Motor neuron (in vitro differentiated cells): ENCODE data around the gene DSC3. TPM values are rescaled to one million over a fixed set of nuclear protein-coding genes. Genes with fewer than 3 reads are reported as not detected.
"Not testable (repeated sequence)": the region's sequence is repeated elsewhere in the genome, so short reads cannot be mapped to it uniquely, and the experiment has no call there.

Experiments used
- ATAC-seq, 8 experiments: fragments of 200-7000 bp; cut with Tn5 transposase; replicated peaks in 6 of 8; 2 replicates each; pipeline ENCODE4 v1.8.0; 2021; ENCODE audit warnings: mild to moderate bottlenecking in 8 of 8, moderate library complexity in 8 of 8
- H3K27ac ChIP-seq, 2 donors: fragments of 250-450 bp; sonication (Bioruptor Pico); 2 replicates each; pipeline ENCODE4 v1.9.0; 2021; ENCODE audit warnings: antibody characterized with exemption in 2 of 2, mild to moderate bottlenecking in 2 of 2, moderate library complexity in 1 of 2
- H3K4me1 ChIP-seq, 2 donors: fragments of 250-450 bp; sonication (Bioruptor Pico); replicated peaks in 1 of 2; 2 replicates each; pipeline ENCODE4 v1.6.1; 2021; ENCODE audit warnings: antibody characterized with exemption in 2 of 2, mild to moderate bottlenecking in 2 of 2, moderate library complexity in 1 of 2
- H3K4me3 ChIP-seq, 5 donors: fragments of 250-450 bp; sonication (Bioruptor Pico); 2 replicates each; pipeline ENCODE4 v1.9.0; 2021; ENCODE audit warnings: antibody characterized with exemption in 5 of 5, mild to moderate bottlenecking in 5 of 5, moderate library complexity in 4 of 5
- WGBS, 10 experiments: fragments of 450-650 bp; shearing (Covaris generic); methylation state at CpG; one replicate each; pipeline ENCODE4 v1.0.0; 2022; 5-methylcytosine and 5-hydroxymethylcytosine counted together
- in situ Hi-C, 9 experiments: fragments of 400-800 bp; cut with MboI; loops; one replicate each; pipeline ENCODE4 v1.15.0; 2021; ENCODE audit warnings: low sequenced_read_pairs in 9 of 9, low pct_unique_long_range_greater_than_20kb in 2 of 9; ENCODE audit not compliant: unreplicated experiment in 9 of 9
- total RNA-seq, 8 experiments: library from RNA; unstranded; fragments of 300-600 nt; gene quantifications; 2 replicates each; pipeline versions ENCODE4 v1.2.3 to v1.2.4, GENCODE V29; 2022

DSC3 gene
- total RNA-seq, 8 experiments from 2014 or later, result 0.20 to 4.6 (median 3.1) TPM; not detected in 1

DNA sequence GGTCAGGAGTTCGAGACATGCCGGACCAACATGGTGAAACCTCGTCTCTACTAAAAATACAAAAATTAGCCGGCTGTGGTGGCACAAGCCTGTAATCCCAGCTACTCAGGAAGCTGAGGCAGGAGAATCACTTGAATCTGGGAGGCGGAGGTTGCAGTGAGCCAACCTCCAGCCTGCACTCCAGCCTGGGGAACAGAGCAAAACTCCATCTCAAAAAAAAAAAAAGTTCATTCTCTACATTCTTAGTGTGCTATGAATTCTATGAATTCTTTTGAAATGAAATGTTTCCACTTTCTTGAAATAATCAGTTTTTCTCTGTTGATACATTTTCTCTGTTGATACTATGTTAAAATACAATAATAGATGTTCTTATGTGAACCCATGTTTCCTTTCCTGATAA, 4.9 kb downstream of the DSC3 start:
- 27 to 100% (median 97%) methylated on average over 1 to 5 of the region's 5 CpGs; no CpG with 5 or more reads in 2 of the 10 experiments for whole genome bisulfite sequencing, 10 experiments
- in situ Hi-C loops, result not testable (repeated sequence)

DNA sequence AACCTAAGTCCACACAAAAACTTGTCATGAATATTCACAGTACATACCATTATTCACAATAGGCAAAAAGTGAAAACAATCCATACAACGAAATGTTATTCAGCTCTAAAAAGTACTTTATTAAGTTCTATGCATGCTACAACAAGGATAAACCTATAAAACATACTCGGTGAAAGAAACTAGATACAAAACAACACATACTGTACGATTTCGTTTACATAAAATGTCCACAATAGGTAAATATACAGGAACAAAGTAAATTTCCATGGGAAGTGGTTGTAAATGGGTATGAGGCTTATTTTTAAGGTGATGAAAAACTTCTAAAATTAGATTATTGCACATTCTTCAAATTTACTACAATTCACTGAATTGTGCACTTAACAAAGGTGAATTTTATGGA, 8.0 kb downstream of the DSC3 start:
- Histone ChIP-seq H3K4me1 (peaks cover 0 to 4% of the 10 kb centered on the region in 2 donors), H3K4me3 (no peak overlapping the region), H3K27ac (no peak overlapping the region)
- no peak for ATAC-seq
- in situ Hi-C loops, result no loop called here
- 9 to 100% (median 89%) methylated on average over 1 to 4 of the region's 4 CpGs for WGBS, 10 experiments

More for the DNA sequence above, 4.9 kb downstream of the DSC3 start:
- H3K4me1 ChIP-seq, H3K4me3 ChIP-seq, H3K27ac ChIP-seq, ATAC-seq: not testable (repeated sequence)

DNA sequence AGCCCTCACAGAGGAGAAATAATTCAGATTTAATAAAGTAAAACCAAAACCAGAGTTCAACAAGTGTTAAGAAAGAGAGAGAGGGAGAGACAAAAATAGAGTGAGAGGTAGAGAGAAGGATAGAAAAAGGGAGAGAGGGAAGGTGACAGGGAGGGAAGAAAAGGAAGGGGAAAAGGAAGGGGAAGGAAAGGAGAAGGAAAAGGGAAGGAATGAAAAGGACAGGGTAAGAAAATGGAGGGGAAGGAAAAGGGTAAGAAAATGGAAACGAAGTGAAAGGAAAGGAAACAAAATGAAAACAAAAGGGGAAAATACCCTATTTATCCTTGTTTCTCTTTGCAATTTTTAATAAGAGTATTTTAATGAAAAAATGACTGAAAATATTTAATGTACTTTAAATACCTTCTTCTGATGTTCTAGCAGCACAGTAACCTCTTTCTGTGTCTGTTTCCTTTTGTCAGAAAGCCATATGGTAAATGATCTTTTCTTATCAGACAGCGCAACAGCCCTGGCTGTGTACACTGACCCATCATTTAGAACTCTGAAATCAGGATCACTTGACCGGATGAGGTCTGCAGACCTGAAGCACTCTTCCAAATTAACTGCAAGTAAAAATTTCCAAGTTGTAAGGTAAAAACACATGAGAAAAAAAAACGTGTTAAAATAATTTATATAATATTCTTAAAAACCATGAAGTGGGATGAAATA, 11.8 kb downstream of the DSC3 start:
- H3K4me3 ChIP-seq, result no peak overlapping the region
- 0 to 100% (median 67%) methylated on average over 1 to 4 of the region's 4 CpGs for WGBS, 10 experiments
- no peak overlapping the region for H3K27ac ChIP-seq
- H3K4me1 ChIP-seq, result no peaks in the 10 kb centered on the region
- no peak for ATAC-seq
- in situ Hi-C loops, result no loop called here

DNA sequence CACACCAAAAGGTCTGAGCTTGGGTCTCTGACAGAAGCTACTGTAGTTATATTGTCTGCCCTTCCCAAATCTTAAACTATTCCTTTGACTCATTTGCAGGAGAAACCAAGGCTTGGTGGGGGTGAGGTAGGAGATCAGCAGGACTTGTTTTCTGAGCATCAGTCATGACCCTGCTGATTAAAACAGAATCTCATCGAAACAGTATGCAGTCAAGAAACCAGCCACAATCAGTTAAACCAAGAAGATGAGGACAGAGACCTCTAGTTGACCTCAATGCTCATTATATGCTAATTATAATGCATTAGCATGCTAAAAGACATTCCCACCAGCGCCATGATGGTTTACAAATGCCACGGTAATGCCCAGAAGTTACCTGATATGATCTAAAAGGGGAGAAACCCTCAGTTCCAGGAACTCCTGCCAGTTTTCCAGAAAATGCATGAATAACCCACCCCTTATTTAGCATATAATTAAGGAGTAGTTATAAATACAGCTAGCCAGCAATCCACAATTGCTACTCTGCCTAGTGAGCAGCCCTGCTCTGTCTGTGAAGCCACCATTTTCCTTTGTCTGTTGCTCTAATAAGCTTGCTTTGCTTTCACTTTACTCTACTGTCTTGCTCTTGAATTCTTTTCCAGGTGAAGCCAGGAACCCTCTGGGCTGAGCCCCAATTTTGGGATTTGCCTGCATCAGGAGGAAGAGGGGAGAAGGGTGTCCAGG, 26.7 kb downstream of the DSC3 start:
- ATAC-seq, result peak in 3 of 8 experiments; percentile 47 to 73 (median 47)
- Histone ChIP-seq H3K4me3 (no peak overlapping the region), H3K4me1 (no peaks in the 10 kb centered on the region), H3K27ac (no peak overlapping the region)
- WGBS, 10 experiments, result 7 to 100% (median 65%) methylated on average over 1 to 3 of the region's 3 CpGs; no CpG with 5 or more reads in 3 of the 10 experiments
- in situ Hi-C loops, result no loop called here

DNA sequence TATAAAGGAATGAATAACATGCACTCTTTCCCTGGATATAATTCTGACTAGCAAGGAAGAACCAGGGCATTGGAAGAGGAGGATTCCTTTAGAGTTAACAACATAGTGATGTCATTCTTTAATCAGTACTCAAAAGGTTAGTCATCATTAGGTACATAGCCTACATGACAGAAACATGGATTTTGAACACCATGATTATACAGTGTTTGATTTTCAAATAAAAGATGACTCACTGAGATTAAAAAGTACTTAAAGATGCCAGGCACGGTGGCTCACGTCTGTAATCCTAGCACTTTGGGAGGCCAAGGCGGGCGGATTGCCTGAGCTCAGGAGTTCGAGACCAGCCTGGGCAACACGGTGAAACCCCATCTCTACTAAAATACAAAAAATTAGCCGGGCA, 31.1 kb downstream of the DSC3 start:
- H3K4me3 ChIP-seq, in situ Hi-C loops, H3K4me1 ChIP-seq, H3K27ac ChIP-seq: not testable (repeated sequence)
- ATAC-seq, result peak in 5 of 8 experiments; percentile 38 to 99 (median 83)
- 30 to 100% (median 94%) methylated on average over 1 to 6 of the region's 7 CpGs; no CpG with 5 or more reads in 3 of the 10 experiments for WGBS, 10 experiments

DNA sequence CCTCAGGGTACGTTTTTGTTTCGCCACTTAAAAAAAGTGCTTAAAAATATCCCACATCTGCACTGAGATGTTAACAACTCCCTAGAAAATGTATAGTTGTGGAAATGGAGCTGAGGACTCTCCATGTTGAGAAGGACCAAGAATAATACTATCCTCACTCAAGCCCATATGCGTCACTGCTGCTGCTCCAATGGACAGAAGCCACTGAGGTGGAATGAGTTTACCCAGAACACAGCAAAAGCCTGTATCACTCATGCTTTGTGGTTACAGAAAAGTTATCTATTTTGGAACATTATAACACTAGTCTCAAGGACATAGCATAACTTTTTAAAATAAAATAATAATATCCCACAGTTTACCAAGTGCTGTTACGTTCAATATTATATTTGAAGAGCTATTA, 31.9 kb downstream of the DSC3 start:
- Histone ChIP-seq H3K4me3 (no peak overlapping the region), H3K27ac (no peak overlapping the region), H3K4me1 (no peaks in the 10 kb centered on the region)
- 17 to 100% (median 89%) methylated on average over 1 to 4 of the region's 4 CpGs for WGBS, 10 experiments
- in situ Hi-C loops, result no loop called here
- ATAC-seq, result no peak

DNA sequence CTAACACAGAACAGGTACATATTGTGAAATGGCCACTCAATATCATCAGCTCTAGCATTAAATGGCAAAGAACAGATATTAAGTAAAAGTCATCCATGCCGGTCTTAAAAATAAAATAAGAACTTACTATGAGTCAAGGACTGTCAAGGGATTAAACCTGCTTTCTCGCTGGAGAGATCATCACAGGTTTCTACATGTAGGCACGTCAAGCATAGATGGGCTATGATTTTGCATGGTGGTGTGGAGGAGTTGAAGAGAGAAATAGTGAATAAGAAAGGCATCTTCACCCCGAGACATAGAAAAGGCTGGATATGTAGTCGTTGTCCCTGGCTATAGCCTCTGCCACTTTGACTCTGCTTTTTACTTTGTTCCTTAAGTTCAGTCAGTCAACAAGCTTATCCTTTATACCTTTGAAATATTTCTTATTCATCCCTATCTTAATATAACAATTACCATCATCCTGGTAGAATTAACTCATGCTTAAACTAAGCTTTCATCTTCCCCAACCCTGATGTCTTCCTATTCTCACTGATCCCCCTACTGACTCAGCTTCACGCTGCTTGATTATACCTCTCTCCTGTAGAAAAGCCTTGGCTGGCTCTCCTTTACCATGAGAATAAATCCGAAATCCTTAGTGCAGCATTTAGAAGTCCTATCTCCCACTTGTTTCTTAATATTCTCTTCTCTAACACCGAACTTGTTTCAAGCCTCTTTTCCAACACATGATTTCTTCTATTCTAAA, 42.5 kb downstream of the DSC3 start:
- H3K27ac ChIP-seq, result no peak overlapping the region
- no peak for ATAC-seq
- WGBS, 10 experiments, result 10 to 83% (median 59%) methylated on average over 2 to 8 of the region's 8 CpGs
- no peaks in the 10 kb centered on the region for H3K4me1 ChIP-seq
- in situ Hi-C loops, result no loop called here
- H3K4me3 ChIP-seq, result no peak overlapping the region

DNA sequence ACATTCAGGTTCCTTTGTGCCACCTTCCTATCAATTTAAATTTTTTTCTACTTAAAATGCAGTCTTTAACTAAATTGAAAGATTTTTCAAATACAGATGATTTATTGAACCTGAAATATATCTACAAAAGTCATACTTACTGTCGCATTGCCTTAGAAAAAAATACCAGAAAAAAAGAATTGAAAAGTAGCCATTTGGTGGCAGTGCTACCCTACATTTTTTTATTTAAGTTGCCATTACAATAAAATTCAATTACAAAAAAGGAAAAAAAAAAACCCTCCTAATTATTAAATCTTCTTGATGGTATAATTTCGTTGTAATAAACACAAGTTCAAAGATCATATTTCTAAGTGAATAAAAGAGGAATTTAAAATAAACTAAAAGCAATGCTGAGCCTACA, 43.4 kb downstream of the DSC3 start:
- 0 to 75% (median 36%) methylated on average over 1 to 2 of the region's 2 CpGs for WGBS, 10 experiments
- Histone ChIP-seq H3K4me3 (no peak overlapping the region), H3K27ac (no peak overlapping the region), H3K4me1 (no peaks in the 10 kb centered on the region)
- in situ Hi-C loops, result no loop called here
- no peak for ATAC-seq

DNA sequence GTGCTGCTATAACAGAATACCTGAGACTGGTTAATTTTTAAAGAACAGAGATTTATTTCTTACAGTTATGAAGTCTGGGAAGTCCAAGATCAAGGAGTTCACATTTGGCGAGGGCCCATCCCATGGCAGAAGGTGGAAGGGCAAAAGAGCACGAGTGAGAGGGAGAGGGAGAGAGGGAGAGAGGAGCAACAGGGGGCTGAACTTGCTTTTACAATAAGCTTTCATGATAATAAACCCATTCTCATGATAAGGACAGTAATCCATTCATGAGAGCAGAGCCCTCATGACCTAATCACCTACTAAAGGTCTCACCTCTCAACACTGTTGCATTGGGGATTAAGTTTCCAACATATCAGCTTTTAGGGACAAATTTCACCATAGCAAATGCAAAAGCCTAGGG, 45.3 kb downstream of the DSC3 start:
- Histone ChIP-seq H3K4me3 (no peak overlapping the region), H3K27ac (no peak overlapping the region), H3K4me1 (no peaks in the 10 kb centered on the region)
- WGBS, 10 experiments, result 5 to 100% (median 56%) methylated on average over 1 to 2 of the region's 2 CpGs; no CpG with 5 or more reads in 5 of the 10 experiments
- ATAC-seq, result no peak
- in situ Hi-C loops, result no loop called here

DNA sequence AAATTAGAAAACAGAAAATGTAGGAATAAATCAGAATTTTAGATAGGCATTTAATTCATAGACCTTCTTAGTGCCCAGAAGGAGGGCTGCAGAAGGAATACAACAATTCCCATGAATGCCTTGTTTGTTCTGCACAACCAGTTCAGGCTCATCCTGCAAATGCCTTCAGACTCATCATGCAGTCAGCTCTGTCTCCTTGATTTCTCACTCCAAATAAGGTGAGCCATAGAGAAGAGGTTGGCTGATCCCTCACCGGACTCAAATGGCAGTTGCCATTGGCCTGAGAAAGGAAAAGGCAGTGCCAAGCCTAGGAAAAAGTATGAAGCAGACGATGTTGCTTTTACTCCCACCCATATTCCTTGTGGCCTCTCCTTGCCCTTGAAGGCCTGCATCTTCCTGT, 50.3 kb downstream of the DSC3 start:
- in situ Hi-C loops, result no loop called here

DNA sequence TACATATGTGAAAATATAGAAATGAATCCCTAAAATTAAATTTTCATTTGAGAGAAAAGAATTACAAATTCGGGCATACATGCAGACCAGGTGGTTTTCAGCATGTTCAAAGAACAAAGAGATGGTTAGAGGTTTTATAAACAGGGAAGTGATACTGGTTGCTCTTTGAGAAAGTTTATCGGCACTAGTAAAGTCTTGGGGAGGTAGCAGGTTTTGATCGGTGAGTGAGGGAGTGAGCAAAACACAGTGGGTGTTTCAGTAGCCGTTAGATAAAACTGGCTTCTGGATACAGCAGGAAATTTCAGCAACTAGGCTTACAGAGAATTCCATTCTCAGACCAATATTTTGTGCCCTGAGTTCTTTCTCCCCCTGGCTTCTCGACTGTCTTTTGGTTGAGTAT, 51.1 kb downstream of the DSC3 start:
- Histone ChIP-seq H3K27ac (no peak overlapping the region), H3K4me1 (no peaks in the 10 kb centered on the region), H3K4me3 (no peak overlapping the region)
- in situ Hi-C loops, result no loop called here
- 13 to 92% (median 74%) methylated on average over 1 to 5 of the region's 5 CpGs for WGBS, 10 experiments
- ATAC-seq, result no peak

More for the DNA sequence above, 50.3 kb downstream of the DSC3 start:
- H3K27ac ChIP-seq, result no peak overlapping the region
- no peak overlapping the region for H3K4me3 ChIP-seq
- no peak for ATAC-seq
- 0 to 100% (median 67%) methylated on average over 1 to 2 of the region's 2 CpGs; no CpG with 5 or more reads in 1 of the 10 experiments for WGBS, 10 experiments
- H3K4me1 ChIP-seq, result no peaks in the 10 kb centered on the region

DNA sequence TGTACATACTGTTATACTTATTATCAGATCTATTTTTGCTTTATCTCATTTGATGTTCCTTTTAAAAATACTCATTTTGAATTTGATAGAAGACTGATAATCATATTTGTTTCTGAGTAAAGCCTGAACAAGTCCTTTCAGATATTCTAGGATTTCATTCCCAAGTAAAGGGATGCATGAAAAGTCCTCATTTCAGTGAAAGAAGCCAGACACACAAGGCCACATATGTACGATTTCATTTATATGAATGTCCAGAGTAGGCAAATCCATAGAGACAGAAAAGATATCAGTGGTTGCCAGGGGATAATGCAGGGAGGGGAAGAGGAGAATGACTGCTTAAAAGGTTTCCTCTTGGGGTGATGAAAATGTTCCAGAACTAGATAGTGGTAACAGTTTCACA, 53.4 kb downstream of the DSC3 start:
- in situ Hi-C loops, result no loop called here
- 0 to 82% (median 62%) methylated on average over 1 of the region's 1 CpG; no CpG with 5 or more reads in 2 of the 10 experiments for WGBS, 10 experiments
- ATAC-seq, result no peak
- Histone ChIP-seq H3K4me1 (no peaks in the 10 kb centered on the region), H3K4me3 (no peak overlapping the region), H3K27ac (no peak overlapping the region)

DNA sequence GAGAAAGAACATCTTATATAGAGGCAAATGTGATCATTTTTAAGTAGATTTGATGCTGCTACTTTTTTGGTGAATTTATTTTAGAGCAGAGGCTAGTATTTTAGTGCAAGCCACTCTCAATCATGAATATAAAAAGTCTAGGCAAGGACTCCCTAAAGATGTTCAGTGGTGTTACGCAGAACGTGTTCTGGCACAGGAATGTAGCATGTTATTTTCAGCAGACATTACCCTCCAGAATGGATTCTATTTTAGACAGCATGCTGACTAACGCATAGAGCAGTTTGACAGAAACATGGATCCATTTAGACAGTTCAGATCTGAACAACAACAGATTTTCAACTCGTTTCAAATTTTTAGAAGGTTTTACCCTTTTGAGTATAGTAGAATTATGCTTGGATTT, 54.1 kb downstream of the DSC3 start:
- Histone ChIP-seq H3K27ac (no peak overlapping the region), H3K4me1 (no peaks in the 10 kb centered on the region), H3K4me3 (no peak overlapping the region)
- in situ Hi-C loops, result no loop called here
- WGBS, 10 experiments, result 6 to 96% (median 80%) methylated on average over 1 to 4 of the region's 4 CpGs
- no peak for ATAC-seq
